Measurements from ENCODE around the gene NTN4.

Gene NTN4

GRCh38 chr12:95705143-95705542 is 85.4 kb downstream of the NTN4 start:
- H3K4me1 ChIP-seq (ENCODE audit: insufficient read depth, poor library complexity, severe bottlenecking), result peaks cover 9% of the 10 kb centered on the region
- ATAC-seq (ENCODE audit: low read depth), result no peak
- no peak for TF ChIP-seq CTCF (IDR thresholded peaks at IDR 0.05; ENCODE audit: poor library complexity, severe bottlenecking)

GRCh38 chr12:95703986-95704385 is 86.6 kb downstream of the NTN4 start:
- no peak for TF ChIP-seq CTCF (IDR thresholded peaks at IDR 0.05; ENCODE audit: poor library complexity, severe bottlenecking)
- Histone ChIP-seq H3K9me3 (ENCODE audit: severe bottlenecking) (no peaks in the 10 kb centered on the region), H3K4me1 (ENCODE audit: insufficient read depth, poor library complexity, severe bottlenecking) (peaks cover 9% of the 10 kb centered on the region), H3K36me3 (ENCODE audit: low read depth) (peaks cover 12% of the 10 kb centered on the region; the same call in 1 of the 2 replicates), H3K27me3 (ENCODE audit: insufficient read depth, poor library complexity, severe bottlenecking) (no peaks in the 10 kb centered on the region), H3K4me3 (ENCODE audit: severe bottlenecking) (no peak overlapping the region), H3K27ac (ENCODE audit: poor library complexity, severe bottlenecking) (no peak overlapping the region)
- no peak for ATAC-seq (ENCODE audit: low read depth)
- DNase-seq (ENCODE audit: low spot score), result no peak

More at GRCh38 chr12:95705143-95705542, 85.4 kb downstream of the NTN4 start:
- Histone ChIP-seq H3K4me3 (ENCODE audit: severe bottlenecking) (no peak overlapping the region), H3K27ac (ENCODE audit: poor library complexity, severe bottlenecking) (no peak overlapping the region), H3K36me3 (ENCODE audit: low read depth) (peaks cover 12% of the 10 kb centered on the region; the same call in 1 of the 2 replicates), H3K27me3 (ENCODE audit: insufficient read depth, poor library complexity, severe bottlenecking) (no peaks in the 10 kb centered on the region), H3K9me3 (ENCODE audit: severe bottlenecking) (no peaks in the 10 kb centered on the region)
- no peak for DNase-seq (ENCODE audit: low spot score)

- no peaks in the 10 kb centered on the region for H3K9me3 ChIP-seq (ENCODE audit: severe bottlenecking)
- 0 out of 2 replicates have a peak, but pooled peaks cover 6% of the 10 kb centered on the region for H3K36me3 ChIP-seq (ENCODE audit: low read depth)
- peak; percentile 60 for DNase-seq (ENCODE audit: low spot score)
- no peak for TF ChIP-seq CTCF (IDR thresholded peaks at IDR 0.05; ENCODE audit: poor library complexity, severe bottlenecking)
- H3K27ac ChIP-seq (ENCODE audit: poor library complexity, severe bottlenecking), result peak overlapping the region; percentile 90
- peak; percentile 88 for ATAC-seq (ENCODE audit: low read depth)
- no peak overlapping the region for H3K4me3 ChIP-seq (ENCODE audit: severe bottlenecking)
- H3K27me3 ChIP-seq (ENCODE audit: insufficient read depth, poor library complexity, severe bottlenecking), result no peaks in the 10 kb centered on the region
- peaks cover 9% of the 10 kb centered on the region for H3K4me1 ChIP-seq (ENCODE audit: insufficient read depth, poor library complexity, severe bottlenecking)
These were observed 88.7 kb downstream of the NTN4 start for GRCh38 chr12:95701722-95702418.

GRCh38 chr12:95701275-95701674 is 89.3 kb downstream of the NTN4 start:
- peaks cover 9% of the 10 kb centered on the region for H3K4me1 ChIP-seq (ENCODE audit: insufficient read depth, poor library complexity, severe bottlenecking)
- H3K27ac ChIP-seq (ENCODE audit: poor library complexity, severe bottlenecking), result peak overlapping the region; percentile 90
- no peaks in the 10 kb centered on the region for H3K27me3 ChIP-seq (ENCODE audit: insufficient read depth, poor library complexity, severe bottlenecking)
- DNase-seq (ENCODE audit: low spot score) (no peak), ATAC-seq (ENCODE audit: low read depth) (peak; percentile 36)
- 0 out of 2 replicates have a peak, but pooled peaks cover 6% of the 10 kb centered on the region for H3K36me3 ChIP-seq (ENCODE audit: low read depth)
- TF ChIP-seq CTCF (IDR thresholded peaks at IDR 0.05; ENCODE audit: poor library complexity, severe bottlenecking), result no peak
- no peaks in the 10 kb centered on the region for H3K9me3 ChIP-seq (ENCODE audit: severe bottlenecking)
- no peak overlapping the region for H3K4me3 ChIP-seq (ENCODE audit: severe bottlenecking)

- no peak for DNase-seq (ENCODE audit: low spot score)
- Histone ChIP-seq H3K4me3 (ENCODE audit: severe bottlenecking) (no peak overlapping the region), H3K27ac (ENCODE audit: poor library complexity, severe bottlenecking) (peak overlapping the region; percentile 90)
These were observed 90.2 kb downstream of the NTN4 start for GRCh38 chr12:95700316-95700785.

More at GRCh38 chr12:95700316-95700785, 90.2 kb downstream of the NTN4 start:
- 0 out of 2 replicates have a peak, but pooled peaks cover 6% of the 10 kb centered on the region for H3K36me3 ChIP-seq (ENCODE audit: low read depth)
- peak; percentile 66 for ATAC-seq (ENCODE audit: low read depth)
- no peak for TF ChIP-seq CTCF (IDR thresholded peaks at IDR 0.05; ENCODE audit: poor library complexity, severe bottlenecking)
- peaks cover 9% of the 10 kb centered on the region for H3K4me1 ChIP-seq (ENCODE audit: insufficient read depth, poor library complexity, severe bottlenecking)
- H3K9me3 ChIP-seq (ENCODE audit: severe bottlenecking), result no peaks in the 10 kb centered on the region
- no peaks in the 10 kb centered on the region for H3K27me3 ChIP-seq (ENCODE audit: insufficient read depth, poor library complexity, severe bottlenecking)

All from RWPE2 (cell line).